H1 (cell line): ENCODE data around the gene PSORS1C2. TPM values are rescaled to one million over a fixed set of nuclear protein-coding genes. Genes with fewer than 3 reads are reported as not detected.

ENCODE experiments used
- CTCF ChIA-PET: fragments of 300-600 bp; sonication (Branson Sonifier 250); formaldehyde crosslinking; loops from one replicate; lab custom pipeline; 2021; ENCODE audit not compliant: partially characterized antibody; lab: Charles Lee
- POLR2A ChIA-PET: fragments of 300-600 bp; sonication (Branson Sonifier 250); formaldehyde crosslinking; loops from one replicate; lab custom pipeline; 2021; ENCODE audit warnings: inconsistent platforms; ENCODE audit not compliant: partially characterized antibody; lab: Charles Lee
- DNase-seq, 2 experiments: peaks; one replicate each; pipeline versions ENCODE4 v3.0.0 to v3.0.0-alpha.2; 2010 to 2022; ENCODE audit warnings: low spot score in 2 of 2, low read depth in 1 of 2, mixed read lengths in 1 of 2
- FAIRE-seq: peaks from 2 replicates; lab custom pipeline; 2011; peaks lifted over from hg19 to GRCh38; lab: Jason Lieb, UNC
- H2AFZ ChIP-seq: 2 replicates; pipeline ENCODE4 v1.8.1; 2012; ENCODE audit warnings: low read length, inconsistent platforms
- H2AK5ac ChIP-seq: 2 replicates; pipeline ENCODE4 v1.6.1; 2013; ENCODE audit warnings: low read depth, low read length
- H2BK120ac ChIP-seq: replicated peaks from 2 replicates; pipeline ENCODE3; 2013; ENCODE audit warnings: low read depth, low read length, inconsistent platforms
- H2BK12ac ChIP-seq: 2 replicates; pipeline ENCODE4 v1.6.1; 2013; ENCODE audit warnings: low read depth, low read length
- H2BK15ac ChIP-seq: 2 replicates; pipeline ENCODE4 v1.6.1; 2013; ENCODE audit warnings: low read length
- H2BK20ac ChIP-seq: 2 replicates; pipeline ENCODE4 v1.6.1; 2013; ENCODE audit warnings: low read length
- H2BK5ac ChIP-seq: 2 replicates; pipeline ENCODE4 v1.6.1; 2013; ENCODE audit warnings: low read depth, low read length
- H3K14ac ChIP-seq: 2 replicates; pipeline ENCODE4 v1.6.1; 2013; ENCODE audit warnings: inconsistent platforms; ENCODE audit not compliant: insufficient read length
- H3K18ac ChIP-seq: 2 replicates; pipeline ENCODE4 v1.6.1; 2013; ENCODE audit warnings: low read length; ENCODE audit errors: extremely low read depth
- H3K23ac ChIP-seq: 2 replicates; pipeline ENCODE4 v1.6.1; 2013; ENCODE audit warnings: inconsistent platforms; ENCODE audit not compliant: insufficient read length
- H3K23me2 ChIP-seq: 2 replicates; pipeline ENCODE4 v1.6.1; 2013; ENCODE audit warnings: low read depth, low read length
- H3K27ac ChIP-seq: 2 replicates; pipeline ENCODE4 v1.6.1; 2011; ENCODE audit warnings: low read depth, low read length, inconsistent platforms
- H3K27me3 ChIP-seq, 4 experiments: replicated peaks in 1 of 4; 1 replicate in 1 of 4; 2 replicates in 3 of 4; pipeline versions ENCODE4 v1.6.1 to v1.8.1; 2011 to 2013; ENCODE audit warnings: low read length in 3 of 4, mild to moderate bottlenecking in 3 of 4, inconsistent platforms in 2 of 4, mixed read lengths in 2 of 4, moderate library complexity in 1 of 4; ENCODE audit not compliant: control insufficient read depth in 3 of 4, insufficient read depth in 3 of 4; ENCODE audit errors: extremely low read depth in 1 of 4
- H3K36me3 ChIP-seq, 4 experiments: 2 replicates each; pipeline versions ENCODE4 v1.6.1 to v1.8.1; 2011 to 2013; ENCODE audit warnings: mild to moderate bottlenecking in 4 of 4, low read length in 3 of 4, moderate library complexity in 2 of 4, control low read depth in 1 of 4, inconsistent platforms in 1 of 4; ENCODE audit not compliant: insufficient read depth in 4 of 4, control insufficient read depth in 2 of 4
- H3K4ac ChIP-seq: replicated peaks from 2 replicates; pipeline ENCODE3; 2013; ENCODE audit warnings: low read length, low read depth, mixed read lengths, inconsistent platforms; ENCODE audit not compliant: insufficient read length
- H3K4me1 ChIP-seq, 4 experiments: replicated peaks in 1 of 4; 1 replicate in 1 of 4; 2 replicates in 3 of 4; pipeline versions ENCODE4 v1.6.1 to v1.8.1; 2011 to 2013; ENCODE audit warnings: low read length in 3 of 4, inconsistent platforms in 2 of 4, mixed read lengths in 1 of 4; ENCODE audit not compliant: insufficient read depth in 4 of 4, control insufficient read depth in 3 of 4
- H3K4me2 ChIP-seq, 2 experiments: 2 replicates each; pipeline versions ENCODE4 v1.6.1 to v1.8.1; 2011 to 2013; ENCODE audit warnings: low read depth in 2 of 2, low read length in 2 of 2, control low read depth in 1 of 2, inconsistent platforms in 1 of 2, mild to moderate bottlenecking in 1 of 2; ENCODE audit not compliant: insufficient read depth in 1 of 2
- H3K4me3 ChIP-seq, 4 experiments: fragments of 200-600, 300-600 bp in 1 of 4; sonication (generic), shearing (Covaris generic), sonication (Bioruptor Twin) in 1 of 4; 2 replicates each; pipeline versions ENCODE4 v1.5.1 to v1.8.1; 2011 to 2016; ENCODE audit warnings: low read length in 4 of 4, low read depth in 3 of 4, control low read depth in 2 of 4, inconsistent platforms in 2 of 4, mild to moderate bottlenecking in 2 of 4, mixed read lengths in 1 of 4, moderate library complexity in 1 of 4; ENCODE audit not compliant: insufficient read depth in 2 of 4; ENCODE audit errors: extremely low read depth in 1 of 4
- H3K56ac ChIP-seq: replicated peaks from 2 replicates; pipeline ENCODE3; 2013; ENCODE audit warnings: low read depth, mild to moderate bottlenecking, mixed read lengths, low read length, inconsistent platforms; ENCODE audit not compliant: insufficient read length
- H3K79me1 ChIP-seq: 2 replicates; pipeline ENCODE4 v1.6.1; 2013; ENCODE audit warnings: low read depth, low read length, control low read depth
- H3K79me2 ChIP-seq, 2 experiments: 2 replicates each; pipeline versions ENCODE4 v1.6.1 to v1.8.1; 2012 to 2013; ENCODE audit warnings: low read length in 2 of 2, mild to moderate bottlenecking in 2 of 2, inconsistent platforms in 1 of 2; ENCODE audit not compliant: insufficient read depth in 2 of 2, control insufficient read depth in 1 of 2
- H3K9ac ChIP-seq, 4 experiments: replicated peaks in 1 of 4; 1 replicate in 1 of 4; 2 replicates in 3 of 4; pipeline versions ENCODE4 v1.6.1 to v1.8.1; 2011 to 2013; ENCODE audit warnings: low read depth in 3 of 4, low read length in 3 of 4, control low read depth in 2 of 4, mild to moderate bottlenecking in 2 of 4, moderate library complexity in 2 of 4, inconsistent platforms in 1 of 4; ENCODE audit errors: extremely low read depth in 1 of 4
- H3K9me3 ChIP-seq, 2 experiments: 2 replicates each; pipeline versions ENCODE4 v1.6.1 to v1.8.1; 2012 to 2013; ENCODE audit warnings: mild to moderate bottlenecking in 2 of 2, moderate library complexity in 2 of 2, control low read depth in 1 of 2, inconsistent platforms in 1 of 2, low read depth in 1 of 2, low read length in 1 of 2, mixed read lengths in 1 of 2; ENCODE audit not compliant: insufficient read depth in 2 of 2
- H4K20me1 ChIP-seq, 2 experiments: replicated peaks in 1 of 2; 2 replicates each; pipeline versions ENCODE3 to v1.8.1; 2011 to 2013; ENCODE audit warnings: inconsistent platforms in 2 of 2, low read length in 2 of 2, mild to moderate bottlenecking in 1 of 2; ENCODE audit not compliant: insufficient read depth in 2 of 2, control insufficient read depth in 1 of 2
- H4K5ac ChIP-seq: 2 replicates; pipeline ENCODE4 v1.6.1; 2013; ENCODE audit warnings: low read length, low read depth, mixed read lengths, inconsistent platforms; ENCODE audit not compliant: insufficient read length
- H4K8ac ChIP-seq: 2 replicates; pipeline ENCODE4 v1.8.0; 2013; ENCODE audit warnings: mild to moderate bottlenecking, moderate library complexity, low read length, inconsistent platforms; ENCODE audit not compliant: insufficient read depth; ENCODE audit errors: extremely low read depth
- H4K91ac ChIP-seq: replicated peaks from 2 replicates; pipeline ENCODE3; 2013; ENCODE audit warnings: low read length, mixed read lengths, inconsistent platforms; ENCODE audit not compliant: insufficient read length
- CBX5 ChIP-seq: fragments of 300-800, 300-1000 bp; sonication (generic); IDR thresholded peaks from 2 replicates; pipeline ENCODE4 v1.7.1; 2016; ENCODE audit warnings: antibody characterized with exemption, low read length, low read depth
- HDAC2 ChIP-seq, 2 experiments: fragments of 300-600 bp in 1 of 2; sonication (generic) in 1 of 2; IDR thresholded peaks; 2 replicates each; pipeline ENCODE4 v1.6.1; 2011 to 2012; ENCODE audit warnings: low read depth in 2 of 2, low read length in 2 of 2, mild to moderate bottlenecking in 2 of 2, moderate library complexity in 2 of 2, borderline replicate concordance in 1 of 2, inconsistent platforms in 1 of 2
- PHF8 ChIP-seq: fragments of 200-600 bp; sonication (generic); conservative IDR thresholded peaks from 2 replicates; pipeline ENCODE4 v1.7.1; 2012; ENCODE audit warnings: low read depth, mild to moderate bottlenecking, inconsistent platforms, low read length, moderate library complexity
- RXRA ChIP-seq: IDR thresholded peaks from 2 replicates; pipeline ENCODE4 v1.6.1; 2011; ENCODE audit warnings: low read depth, mild to moderate bottlenecking, low read length, moderate library complexity; ENCODE audit not compliant: insufficient read depth
- SP4 ChIP-seq: IDR thresholded peaks from 2 replicates; pipeline ENCODE4 v1.6.1; 2012; ENCODE audit warnings: low read length, inconsistent platforms
- SRF ChIP-seq: IDR thresholded peaks from 2 replicates; pipeline ENCODE4 v1.6.1; 2011; ENCODE audit warnings: mild to moderate bottlenecking, low read depth, low read length, moderate library complexity
- TEAD4 ChIP-seq: IDR thresholded peaks from 2 replicates; pipeline ENCODE4 v1.6.1; 2012; ENCODE audit warnings: low read depth, low read length, inconsistent platforms, mixed read lengths
- WGBS, 2 experiments: shearing (Covaris generic) in 1 of 2; methylation state at CpG; one replicate each; pipeline versions ENCODE4 v1.1.6 to v1.1.7; 2013 to 2015; ENCODE audit warnings: low lambda C conversion rate in 2 of 2, mixed read lengths in 2 of 2, inconsistent platforms in 1 of 2, low coverage in 1 of 2, missing lambda C conversion rate in 1 of 2; ENCODE audit not compliant: insufficient replicate concordance in 2 of 2, insufficient coverage in 1 of 2, insufficient read length in 1 of 2; ENCODE audit errors: extremely low coverage in 1 of 2, missing lambda C conversion rate in 1 of 2; 5-methylcytosine and 5-hydroxymethylcytosine counted together
- polyA plus RNA-seq, 7 experiments: library from polyadenylated mRNA; depleted of rRNA in 3 of 7; stranded (reverse) in 5 of 7; unstranded in 2 of 7; fragments of >200 nt in 5 of 7; fragments of 200-250 nt in 2 of 7; gene quantifications; 1 replicate in 5 of 7; 2 replicates in 1 of 7; 4 replicates in 1 of 7; pipeline versions ENCODE4 v1.2.1 to v1.2.3, GENCODE V29; 2011 to 2013; ENCODE audit warnings: missing spikeins in 2 of 7, mixed read lengths in 2 of 7
- total RNA-seq: library from RNA; stranded (reverse); fragmentation: NEBNext Ultra II Directional; extraction: Animal tissue kit (Norgen Biotek cat#: 25700); gene quantifications from 2 replicates; pipeline ENCODE4 v1.2.1, GENCODE V29; 2021
- TF ChIP-seq, protein P1 (sequence below): IDR thresholded peaks from 2 replicates; pipeline ENCODE4 v1.6.1; 2012; ENCODE audit warnings: inconsistent platforms

PSORS1C2 gene
- total and polyA plus RNA-seq, 2 of the 8 experiments (the other 6 are each of a cell fraction or from before 2014, with no cell fraction given): 0.11 TPM; not detected in 1

DNA sequence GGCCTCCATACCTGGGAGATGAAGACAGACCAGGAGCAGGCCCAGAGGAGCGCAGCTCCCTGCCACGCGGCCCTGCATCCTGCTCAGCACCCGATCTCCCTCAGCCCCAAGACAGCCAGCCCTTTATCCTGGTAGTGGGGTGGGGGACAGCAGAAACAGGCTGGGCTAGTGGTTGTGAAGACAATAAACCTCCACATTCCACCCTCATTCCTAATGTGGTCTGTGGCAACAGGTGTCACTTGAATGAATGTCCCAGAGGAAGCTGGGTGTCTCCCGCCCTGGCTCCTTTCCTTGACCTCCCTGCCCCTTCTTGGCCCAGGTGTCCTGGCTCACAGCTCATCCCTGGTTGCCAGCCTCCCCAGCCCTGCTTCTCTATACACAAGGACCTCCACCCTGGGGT, 26.4 kb downstream of the PSORS1C2 start, which contains the start of gene C6orf15:
C6orf15 (minus strand) TSS at position 98 of the 400 bp plus-strand sequence; CDS start at position 78, 20 bp downstream.
- POLR2A ChIA-PET: interaction anchor here (0.8 kb wide), 1 partner anchor 59 kb away, joined by 3 read pairs; no protein-coding TSS in a partner anchor
- H4K5ac ChIP-seq: no peak within 1 kb of the TSS
- peaks cover 0 to 20% (median 9%) of the 10 kb centered on the region in 4 experiments; a peak in 6 of 7 replicates for H3K4me1 ChIP-seq
- H3K23ac ChIP-seq: no peak within 1 kb of the TSS
- H3K4me3 ChIP-seq: no peak within 1 kb of the TSS
- CTCF ChIA-PET: interaction anchor here (0.8 to 10.6 kb wide), 7 partner anchors 9 to 80 kb away, joined by 3 to 187 read pairs (median 3); partner anchors contain the start of gene PSORS1C2
- no peak within 1 kb of the TSS for H3K56ac ChIP-seq
- no peak within 1 kb of the TSS for H2BK120ac ChIP-seq
- no peak within 1 kb of the TSS for H3K4me2 ChIP-seq
- no peak within 1 kb of the TSS for H2AK5ac ChIP-seq
- H2AFZ ChIP-seq: no peak within 1 kb of the TSS
- H3K36me3 ChIP-seq: no peaks in the 10 kb centered on the region
- H2BK20ac ChIP-seq: no peak within 1 kb of the TSS
- no peaks in the 10 kb centered on the region for H3K79me2 ChIP-seq
- no peak within 1 kb of the TSS; the same call in 1 of the 2 replicates for H2BK12ac ChIP-seq
- H4K8ac ChIP-seq: no peak within 1 kb of the TSS
- H4K91ac ChIP-seq: no peak within 1 kb of the TSS
- no peaks in the 10 kb centered on the region for H4K20me1 ChIP-seq
- H3K14ac ChIP-seq: no peak within 1 kb of the TSS
- TF ChIP-seq TEAD4 (no peak), RXRA (no peak), PHF8 (no peak), SRF (no peak), HDAC2 (IDR thresholded peaks at IDR 0.05; ENCODE audit: borderline replicate concordance in 1 of 2, low read depth in 2 of 2, low read length in 2 of 2) (no peak), SP4 (no peak), CBX5 (no peak)
- TF ChIP-seq, protein P1, sequence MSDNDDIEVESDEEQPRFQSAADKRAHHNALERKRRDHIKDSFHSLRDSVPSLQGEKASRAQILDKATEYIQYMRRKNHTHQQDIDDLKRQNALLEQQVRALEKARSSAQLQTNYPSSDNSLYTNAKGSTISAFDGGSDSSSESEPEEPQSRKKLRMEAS: 0 out of 2 replicates have a peak, but pooled peaks have one; percentile 13
- no peak for DNase-seq
- H2BK15ac ChIP-seq: no peak within 1 kb of the TSS
- H2BK5ac ChIP-seq: no peak within 1 kb of the TSS
- no peaks in the 10 kb centered on the region for H3K79me1 ChIP-seq
- FAIRE-seq: no peak
- no peaks in the 10 kb centered on the region for H3K9me3 ChIP-seq
- H3K4ac ChIP-seq: no peak within 1 kb of the TSS
- H3K23me2 ChIP-seq: no peaks in the 10 kb centered on the region; the same call in 1 of the 2 replicates
- no peak within 1 kb of the TSS for H3K9ac ChIP-seq
- H3K27me3 ChIP-seq: peaks cover 0 to 11% (median 3%) of the 10 kb centered on the region in 4 experiments; a peak in 3 of 7 replicates
- H3K18ac ChIP-seq: no peak within 1 kb of the TSS
- WGBS, 2 experiments: 85% methylated on average over 5 of the region's 5 CpGs; no CpG with 5 or more reads in 1 of the 2 experiments
- H3K27ac ChIP-seq: no peak within 1 kb of the TSS
